ENCODE measurements around the gene PTPN14. TPM values are rescaled to one million over a fixed set of nuclear protein-coding genes. Genes with fewer than 3 reads are reported as not detected.

Gene PTPN14
- total and polyA plus RNA-seq, 11 donors, result 8.7 to 52.0 (median 33.5) TPM

GRCh38 chr1:214550857-214551435 lies 456 bp downstream of the PTPN14 start:
- Histone ChIP-seq H3K36me3 (no peaks in the 10 kb centered on the region), H3K27me3 (peaks cover 0 to 20% (median 0%) of the 10 kb centered on the region in 9 donors), H3K9me3 (no peaks in the 10 kb centered on the region), H3K4me1 (peaks cover 0 to 52% (median 38%) of the 10 kb centered on the region in 12 donors), H3K27ac (peak overlapping the region; percentile 82 to 99 (median 98)), H3K4me3 (peak overlapping the region; percentile 74 to 94 (median 89))
- intact Hi-C loops (cut with DNase I), result loop anchor here in 4 of 10 donors (5.0 to 10.0 kb wide), 5 partner anchors 136 to 269 kb away; partner anchors contain the start of gene SMYD2 (in 1 of the 4)
- peak; percentile 69 to 80 (median 74) for DNase-seq
- whole genome bisulfite sequencing, 4 donors, result 0 to 1% (median 0%) methylated on average over 39 to 57 of the region's 57 CpGs
- peak; percentile 0 to 32 (median 26) for ATAC-seq
- TF ChIP-seq POLR2A (IDR thresholded peaks at IDR 0.05) (no peak), CTCF (IDR thresholded peaks at IDR 0.05) (peak in 1 of 12 donors; percentile 3)

GRCh38 chr1:214550013-214550856 lies 1.2 kb downstream of the PTPN14 start:
- Histone ChIP-seq H3K27me3 (peaks cover 0 to 20% (median 0%) of the 10 kb centered on the region in 9 donors), H3K4me3 (peak overlapping the region; percentile 74 to 94 (median 89)), H3K27ac (peak overlapping the region; percentile 82 to 99 (median 98)), H3K36me3 (no peaks in the 10 kb centered on the region), H3K9me3 (no peaks in the 10 kb centered on the region), H3K4me1 (peaks cover 0 to 59% (median 38%) of the 10 kb centered on the region in 12 donors)
- 24 to 47% (median 32%) methylated on average over 14 to 24 of the region's 24 CpGs for WGBS, 4 donors
- intact Hi-C loops (cut with DNase I), result loop anchor here in 4 of 10 donors (5.0 to 10.0 kb wide), 5 partner anchors 135 to 268 kb away; partner anchors contain the start of gene SMYD2 (in 1 of the 4)
- no peak for DNase-seq
- TF ChIP-seq POLR2A (IDR thresholded peaks at IDR 0.05) (no peak), CTCF (IDR thresholded peaks at IDR 0.05) (peak in 4 of 12 donors; percentile 19 to 29 (median 24))
- ATAC-seq, result no peak

- Histone ChIP-seq H3K27me3 (peaks cover 0 to 20% (median 0%) of the 10 kb centered on the region in 9 donors), H3K9me3 (no peaks in the 10 kb centered on the region), H3K4me1 (peaks cover 0 to 62% (median 38%) of the 10 kb centered on the region in 12 donors), H3K27ac (peak overlapping the region in 9 of 12 donors; percentile 95 to 99 (median 98)), H3K4me3 (peak overlapping the region in 11 of 12 donors; percentile 74 to 94 (median 89)), H3K36me3 (no peaks in the 10 kb centered on the region)
- intact Hi-C loops (cut with DNase I), result loop anchor here in 6 of 10 donors (5.0 to 10.0 kb wide), 7 partner anchors 55 to 267 kb away; partner anchors contain the start of gene SMYD2 (in 2 of the 6)
- DNase-seq (no peak), ATAC-seq (no peak)
- 60 to 68% (median 63%) methylated on average over 7 of the region's 7 CpGs for WGBS, 4 donors
- no peak for TF ChIP-seq POLR2A (IDR thresholded peaks at IDR 0.05)
- no peak for TF ChIP-seq CTCF (IDR thresholded peaks at IDR 0.05)
These were observed 1.8 kb downstream of the PTPN14 start for GRCh38 chr1:214549604-214550003.
